G401 (cell line): ENCODE data around the gene STRN. TPM values are rescaled to one million over a fixed set of nuclear protein-coding genes. Genes with fewer than 3 reads are reported as not detected.
"Not testable (repeated sequence)": the region's sequence is repeated elsewhere in the genome, so short reads cannot be mapped to it uniquely, and the experiment has no call there.

Source experiments
- DNase-seq: peaks from one replicate; pipeline ENCODE4 v3.0.0-alpha.2; 2015; ENCODE audit warnings: low spot score
- in situ Hi-C: cut with HindIII; loops from 2 replicates; pipeline ENCODE4 v1.10.0; 2016; ENCODE audit warnings: low sequenced_read_pairs, mixed read lengths
- total RNA-seq: library from RNA; depleted of rRNA; stranded (reverse); fragments of >200 nt; shearing (Covaris generic); gene quantifications from 2 replicates; pipeline ENCODE4 v1.2.3, GENCODE V29; 2014

Gene STRN
- total RNA-seq, 1 experiment from 2014 or later, result 6.6 TPM

DNA sequence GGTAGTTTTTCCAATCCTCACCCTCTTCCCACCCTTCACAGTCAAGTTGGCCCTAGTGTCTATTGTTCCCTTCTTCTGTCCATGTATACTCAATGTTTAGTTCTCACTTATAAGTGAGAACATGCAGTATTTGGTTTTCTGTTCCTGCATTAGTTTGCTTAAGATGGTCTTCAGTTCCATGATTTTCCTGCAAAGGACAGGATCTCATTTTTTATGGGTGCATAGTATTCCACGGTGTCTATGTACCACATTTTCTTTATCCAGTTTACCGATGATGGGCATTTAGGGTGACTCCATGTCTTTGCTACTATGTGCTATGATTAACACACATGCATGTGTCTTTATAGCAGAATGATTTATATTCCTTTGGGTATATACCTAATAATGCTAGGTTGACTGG, 104.4 kb downstream of the STRN start:
- in situ Hi-C loops, result no loop called here

DNA sequence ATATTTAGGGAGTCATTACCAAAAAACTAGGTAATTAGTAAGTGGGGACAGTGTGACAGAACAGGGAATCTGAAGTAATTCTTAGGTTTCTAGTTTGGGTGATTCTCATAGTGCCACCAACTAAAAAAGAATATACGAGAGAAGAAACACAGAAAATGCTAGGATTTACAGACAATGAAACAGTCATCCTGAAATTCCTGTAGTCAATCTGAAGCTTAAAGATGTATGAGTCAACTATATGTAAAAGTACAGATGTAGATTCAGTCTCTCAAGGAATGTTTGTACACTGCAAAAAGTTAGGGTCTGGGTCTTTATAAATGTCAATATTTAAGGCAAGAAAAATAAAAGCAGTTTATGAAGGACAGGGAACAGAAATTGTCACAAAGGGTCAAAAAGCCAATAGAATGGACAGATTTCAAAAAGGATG, 107.0 kb downstream of the STRN start:
- in situ Hi-C loops, result no loop called here
- DNase-seq, result no peak

More for the DNA sequence above, 104.4 kb downstream of the STRN start:
- DNase-seq, result no peak

DNA sequence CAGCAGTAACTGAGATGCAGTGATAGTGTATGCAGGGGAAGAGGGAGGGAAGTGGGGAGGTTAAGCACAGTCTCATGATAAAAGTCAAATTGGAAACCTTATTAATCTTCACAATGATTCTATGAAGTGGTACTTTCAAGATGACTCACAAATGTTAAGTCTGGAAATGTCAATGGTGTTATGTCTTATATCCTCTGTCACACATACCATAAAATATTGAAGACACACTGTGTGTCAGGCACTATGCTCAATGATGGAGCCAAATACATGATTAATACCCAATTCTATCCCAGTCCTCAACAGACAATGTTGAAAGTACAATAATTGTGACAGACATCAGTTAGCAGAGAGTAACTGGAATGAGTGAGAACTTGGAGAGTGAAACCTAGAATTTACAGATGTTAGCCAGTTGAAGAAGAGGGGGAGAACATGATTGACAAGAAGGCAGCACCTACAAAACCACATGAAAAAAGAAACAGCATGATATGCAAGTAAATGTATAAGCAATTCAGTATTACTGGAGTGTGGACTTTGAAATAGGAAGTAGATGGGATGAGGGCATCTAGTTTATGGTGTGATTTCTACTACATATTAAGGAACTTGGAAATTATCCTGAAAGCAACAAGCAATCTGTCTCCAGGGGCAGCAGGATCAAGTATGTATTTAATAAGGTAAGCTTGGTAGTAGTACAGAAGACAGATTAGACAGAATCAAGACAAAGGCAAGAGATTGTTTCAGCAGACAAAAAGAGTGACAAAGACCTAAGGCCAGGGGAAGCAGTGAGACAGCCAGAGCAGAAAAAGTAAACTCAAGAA, 107.6 kb downstream of the STRN start:
- in situ Hi-C loops, result no loop called here
- no peak for DNase-seq

DNA sequence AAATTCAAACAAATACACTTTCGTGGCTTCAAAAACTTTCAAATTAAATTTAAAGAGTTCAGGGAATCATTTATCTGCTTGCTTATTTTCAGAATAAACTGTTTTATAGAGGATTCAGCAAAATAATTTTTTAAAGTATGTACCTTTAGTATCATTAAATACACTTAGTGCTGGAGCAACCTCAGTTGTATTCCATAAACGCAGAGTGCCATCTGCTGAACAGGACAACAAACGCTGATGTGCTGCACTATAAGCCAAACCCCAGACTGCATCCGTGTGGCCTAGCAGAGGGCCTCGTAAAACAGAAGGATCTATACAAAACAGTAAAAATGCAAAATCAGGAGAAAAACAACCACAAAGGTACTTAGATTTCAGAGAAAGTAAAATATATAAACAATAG, 108.6 kb downstream of the STRN start:
- no peak for DNase-seq
- in situ Hi-C loops, result no loop called here

DNA sequence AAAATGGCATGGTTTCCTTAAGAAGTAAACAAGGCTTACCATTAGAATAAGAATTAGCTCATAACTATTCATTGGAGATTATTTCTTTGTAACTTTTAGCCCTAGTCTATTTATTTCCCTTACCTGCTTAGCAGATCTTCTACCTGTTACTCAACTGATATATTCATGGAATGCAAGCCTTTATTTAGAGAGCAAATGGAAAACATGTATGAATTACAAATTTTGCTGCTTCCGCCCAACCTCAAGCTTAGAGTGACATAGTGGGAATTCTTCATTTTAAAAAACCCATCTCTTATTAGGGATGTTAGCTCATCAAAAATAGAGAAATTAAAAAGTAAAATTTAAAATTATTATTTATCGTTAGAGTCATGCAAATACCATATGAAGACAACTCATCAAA, 110.9 kb downstream of the STRN start:
- DNase-seq, result no peak
- in situ Hi-C loops, result no loop called here

DNA sequence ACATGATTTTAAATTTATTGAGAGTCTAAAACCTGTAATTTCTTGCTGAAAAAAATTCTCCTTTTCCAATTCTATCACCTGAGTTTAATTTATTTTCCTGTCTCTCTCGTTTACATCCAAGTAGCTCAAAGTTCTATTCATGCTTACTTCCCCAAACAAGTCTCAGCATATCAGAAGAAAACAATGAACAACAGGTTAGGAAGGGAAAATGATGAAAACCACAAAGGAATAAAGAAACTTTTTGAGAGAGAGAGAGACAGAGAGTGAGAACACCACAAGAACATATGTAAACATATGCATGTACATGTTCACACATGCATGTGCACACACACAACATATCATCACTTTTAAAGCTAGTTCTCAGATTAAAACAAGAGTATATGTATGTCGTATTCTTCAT, 112.1 kb downstream of the STRN start:
- in situ Hi-C loops, result no loop called here
- no peak for DNase-seq

DNA sequence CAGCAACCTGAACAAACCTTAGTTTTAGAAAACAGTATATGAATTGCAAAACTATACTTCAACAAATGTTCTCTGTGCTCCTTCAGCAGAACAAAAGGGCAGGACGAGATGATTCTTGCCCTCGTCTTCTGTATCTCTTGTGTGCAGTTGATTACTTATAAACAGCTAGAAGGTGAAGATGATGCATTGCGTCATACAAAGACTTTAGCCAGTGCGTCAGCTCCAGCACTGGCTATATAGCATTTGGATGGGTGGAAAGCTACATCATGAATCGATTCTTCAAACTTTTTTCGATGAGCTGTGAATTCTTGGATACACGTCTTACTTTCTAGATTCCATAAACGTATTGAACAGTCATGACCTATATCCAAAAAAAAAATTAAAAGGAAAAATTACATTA, 117.1 kb downstream of the STRN start:
- in situ Hi-C loops, result no loop called here
- no peak for DNase-seq

DNA sequence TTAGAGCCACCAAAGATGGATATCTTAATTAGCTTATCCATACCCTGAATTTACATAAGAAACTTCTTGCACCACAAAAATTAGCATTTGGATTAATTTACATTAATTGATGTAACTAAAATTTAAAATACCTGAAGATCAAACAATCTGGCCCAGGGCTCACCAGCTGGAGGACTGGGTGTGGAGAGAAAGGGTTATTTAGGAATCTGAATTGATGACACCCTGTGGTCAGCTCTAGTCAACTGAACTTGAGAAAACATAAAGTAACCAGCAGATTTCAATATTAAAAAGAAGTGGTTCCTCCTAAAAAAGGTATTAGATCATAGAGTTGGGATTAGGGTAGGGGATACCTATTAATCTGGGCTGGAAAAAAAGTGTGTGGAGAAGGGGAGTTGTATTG, 122.5 kb downstream of the STRN start:
- DNase-seq, result no peak
- in situ Hi-C loops, result no loop called here

DNA sequence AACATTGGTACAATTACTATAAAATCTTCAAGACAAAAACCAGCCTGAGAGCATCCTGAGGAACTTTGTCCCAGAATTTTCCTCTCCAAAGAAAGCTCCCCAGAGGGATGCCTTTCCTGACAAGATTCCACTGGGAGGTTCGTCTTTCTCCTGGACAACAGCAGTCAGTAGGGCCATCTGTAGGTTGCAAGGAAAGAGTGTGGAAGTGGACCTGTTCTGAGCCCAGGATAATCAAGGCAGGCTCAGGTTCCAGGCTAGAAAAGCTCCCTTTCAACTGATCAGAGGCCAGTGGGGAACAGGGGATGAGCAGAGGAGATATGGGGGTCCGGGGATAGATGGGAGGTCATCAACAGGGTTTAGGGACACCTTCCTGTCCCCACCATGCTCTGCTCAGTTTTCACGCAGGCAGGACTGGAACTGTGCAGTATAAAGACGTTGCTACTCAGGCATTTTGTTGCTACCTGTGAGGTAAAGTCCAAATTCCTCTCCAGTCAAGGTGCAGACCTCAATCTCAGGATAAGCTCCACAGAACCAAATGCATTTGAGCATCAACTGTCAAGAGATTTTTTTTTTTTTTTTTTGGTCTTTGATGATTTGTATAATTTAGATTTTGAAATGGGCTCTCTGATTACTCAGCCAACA, 126.2 kb downstream of the STRN start:
- in situ Hi-C loops, result no loop called here
- DNase-seq, result no peak

DNA sequence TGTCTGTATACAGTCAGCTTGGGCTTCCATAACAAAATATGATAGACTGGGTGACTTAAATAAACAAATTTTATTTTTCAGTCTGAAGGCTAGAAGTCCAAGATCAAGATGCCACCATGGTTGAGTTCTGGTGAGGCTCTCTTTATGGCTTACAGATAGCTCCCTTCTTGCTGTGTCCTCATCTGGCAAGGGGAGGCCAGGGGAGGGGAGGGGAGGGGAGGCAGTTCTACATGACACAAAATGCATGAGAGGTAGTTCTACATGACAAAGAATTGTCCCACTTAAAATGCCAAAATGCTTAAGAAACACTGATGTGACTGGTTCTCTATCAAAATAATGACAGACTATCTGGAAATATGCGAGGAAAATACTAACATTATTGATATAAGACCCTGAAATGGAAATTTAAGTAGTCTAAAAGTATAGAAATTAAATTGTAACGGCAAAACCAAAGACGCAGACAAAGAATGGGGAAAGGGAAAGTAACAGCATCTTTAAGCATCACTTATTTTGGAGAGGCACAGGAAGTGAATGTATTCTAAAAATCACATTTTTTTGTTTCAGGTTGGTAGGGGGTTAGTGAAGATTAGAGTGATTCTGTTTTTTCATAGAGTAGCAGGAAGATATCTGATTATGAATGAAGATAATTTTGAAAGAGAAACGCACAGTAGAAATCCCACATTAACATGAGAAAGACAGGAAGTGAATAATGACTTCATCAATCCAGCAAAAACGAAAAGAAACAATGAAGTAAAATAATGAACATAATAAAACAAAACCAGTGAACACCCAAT, 131.4 kb downstream of the STRN start:
- DNase-seq, result no peak
- in situ Hi-C loops, result no loop called here

DNA sequence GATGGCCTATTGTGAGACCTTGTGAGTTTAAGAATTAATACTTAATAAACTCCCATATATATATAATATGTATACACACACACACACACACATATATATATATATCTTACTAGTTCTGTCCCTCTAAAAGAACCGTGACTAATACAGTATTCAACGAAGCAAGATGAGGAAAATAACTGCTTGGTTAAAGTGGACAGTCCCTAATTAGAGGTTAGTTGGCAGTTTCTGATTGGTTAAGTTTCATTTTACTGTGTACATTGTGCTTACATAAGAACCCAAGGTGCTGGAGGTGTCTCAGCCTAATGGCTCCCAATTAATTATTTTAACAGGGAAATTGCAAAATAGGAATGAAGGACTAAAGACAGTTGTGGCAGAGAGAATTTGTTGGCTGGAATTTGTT, 132.1 kb downstream of the STRN start:
- no peak for DNase-seq
- in situ Hi-C loops, result no loop called here

DNA sequence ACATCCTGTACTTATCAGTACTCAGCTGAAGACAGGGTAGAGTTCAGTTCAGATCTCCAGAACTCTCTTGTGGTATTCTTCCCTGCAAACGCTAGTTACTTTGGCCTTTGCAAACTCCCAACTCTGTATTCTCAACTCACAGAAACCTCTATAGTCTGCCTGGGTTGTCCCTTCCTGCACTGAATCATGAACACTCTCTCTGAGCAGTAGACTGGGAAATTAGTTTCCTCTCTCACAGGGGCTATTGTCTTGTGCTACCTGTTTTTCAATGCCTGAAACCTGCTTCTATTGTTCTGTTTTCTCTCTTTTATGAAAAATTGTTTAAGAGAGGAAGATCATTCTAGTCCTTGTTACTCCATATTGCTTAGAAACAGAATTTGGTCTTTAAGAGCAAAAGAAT, 135.2 kb downstream of the STRN start:
- in situ Hi-C loops, result no loop called here
- no peak for DNase-seq

DNA sequence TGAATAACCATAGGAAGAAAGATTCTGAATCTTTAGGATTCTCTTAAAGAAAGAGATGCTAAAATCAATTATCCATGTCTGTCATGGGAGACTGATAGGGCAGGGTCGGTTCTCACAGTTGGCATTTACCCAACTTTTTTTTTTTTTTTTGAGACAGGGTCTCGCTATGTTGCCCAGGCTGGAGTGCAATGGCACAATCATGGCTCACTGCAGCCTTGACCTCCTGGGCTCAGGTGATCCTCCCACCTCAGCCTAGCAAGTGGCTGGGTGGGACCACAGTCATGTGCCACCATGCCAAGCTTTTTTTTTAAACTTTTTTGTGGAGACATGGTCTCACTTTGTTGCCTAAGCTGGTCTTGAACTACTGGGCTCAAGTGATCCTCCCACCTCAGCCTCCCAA, 141.7 kb downstream of the STRN start:
- in situ Hi-C loops, DNase-seq: not testable (repeated sequence)

DNA sequence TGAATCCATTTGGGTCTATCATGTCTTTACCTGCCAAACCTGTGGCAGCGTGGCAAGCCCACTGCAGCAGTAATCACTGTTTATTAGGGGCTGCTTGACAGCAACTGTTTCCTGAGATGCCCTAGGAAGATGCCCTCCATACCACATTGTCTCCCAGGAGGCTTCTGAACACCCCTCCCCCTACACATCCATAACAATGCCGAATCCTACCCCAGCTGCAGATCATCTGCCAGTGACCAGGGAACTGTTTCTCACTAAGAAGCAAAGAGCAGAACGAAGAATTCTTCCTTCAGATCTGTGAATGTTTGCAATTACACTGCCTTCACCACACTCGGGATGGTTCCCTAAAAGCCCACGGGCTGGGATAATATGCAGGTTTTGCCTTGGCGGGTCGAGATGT, 142.1 kb downstream of the STRN start:
- in situ Hi-C loops, result no loop called here
- DNase-seq, result no peak

DNA sequence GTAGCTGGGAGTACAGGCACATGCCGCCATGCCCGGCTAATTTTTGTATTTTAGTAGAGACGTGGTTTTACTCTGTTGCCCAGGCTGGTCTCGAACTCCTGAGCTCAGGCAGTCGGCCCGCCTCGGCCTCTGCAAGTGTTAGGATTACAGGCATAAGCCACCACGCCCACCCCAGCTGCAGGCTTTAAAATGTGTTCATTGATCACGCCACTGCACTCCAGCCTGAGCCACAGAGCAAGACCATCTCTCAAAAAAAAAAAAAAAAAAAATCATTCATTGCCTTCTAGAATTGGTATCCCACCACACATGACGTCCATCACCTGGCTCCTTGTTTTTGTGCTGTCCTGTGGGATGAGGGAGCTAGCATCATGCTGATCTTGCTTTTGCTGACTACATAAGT, 142.5 kb downstream of the STRN start:
- DNase-seq, result no peak
- in situ Hi-C loops, result no loop called here

DNA sequence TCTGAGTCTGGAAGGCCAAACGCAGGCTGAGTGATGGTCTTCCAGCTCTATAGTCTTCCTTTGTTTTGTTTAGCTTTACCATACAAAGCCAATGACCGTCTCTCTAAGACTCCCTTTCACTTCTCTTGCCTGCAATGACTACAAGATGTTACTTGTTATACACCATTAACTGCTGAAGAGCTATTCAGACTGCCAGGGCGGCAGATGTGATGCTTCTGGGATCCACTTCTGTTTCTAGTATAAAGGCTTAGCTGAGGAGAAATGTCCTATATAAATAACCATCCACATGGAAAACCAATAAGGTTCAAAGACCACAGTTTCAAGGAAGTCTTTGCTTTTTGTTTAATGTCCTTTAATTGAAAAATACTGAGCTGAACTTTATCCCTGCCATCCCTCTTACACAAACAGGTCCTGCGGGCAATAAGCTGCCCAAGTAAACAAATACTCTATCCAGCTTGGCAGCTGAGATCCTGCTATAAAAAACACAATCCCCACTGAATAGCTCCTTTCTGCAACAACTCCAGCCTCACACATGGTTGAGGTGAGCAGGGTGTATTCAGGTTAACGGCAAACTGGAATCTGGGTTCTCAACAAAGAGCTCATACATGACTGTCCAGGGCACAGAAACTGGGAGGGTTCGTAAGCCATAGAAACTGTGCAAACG, 145.3 kb downstream of the STRN start:
- no peak for DNase-seq
- in situ Hi-C loops, result no loop called here

DNA sequence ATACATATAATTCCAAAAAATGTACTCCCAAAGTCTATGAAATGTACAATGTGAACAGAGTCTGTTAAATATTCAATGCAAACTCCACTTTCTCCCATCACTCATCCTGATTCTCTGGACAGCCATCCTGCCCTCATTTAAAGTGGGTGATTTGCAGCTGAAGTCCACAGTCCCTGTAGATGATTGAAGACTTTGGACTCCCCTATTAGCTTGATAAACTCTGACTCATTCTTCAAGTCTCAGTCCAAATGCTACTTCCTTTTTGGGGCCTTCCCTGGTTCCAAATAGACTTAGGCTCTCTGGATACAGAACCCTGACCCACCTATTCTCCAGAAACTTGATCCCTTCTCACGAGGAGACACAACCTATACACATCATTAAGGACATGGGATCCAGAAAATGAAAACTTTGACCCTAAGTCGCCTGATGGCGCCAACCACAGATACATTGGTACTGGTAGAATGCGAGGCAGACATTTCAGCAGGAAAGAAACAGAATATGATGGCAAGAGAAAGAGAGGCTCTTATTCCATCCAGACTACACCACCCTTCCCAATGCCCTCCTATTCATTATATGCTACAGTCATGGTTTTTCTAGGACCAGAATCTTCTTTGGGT, 147.1 kb downstream of the STRN start:
- in situ Hi-C loops, result no loop called here

DNA sequence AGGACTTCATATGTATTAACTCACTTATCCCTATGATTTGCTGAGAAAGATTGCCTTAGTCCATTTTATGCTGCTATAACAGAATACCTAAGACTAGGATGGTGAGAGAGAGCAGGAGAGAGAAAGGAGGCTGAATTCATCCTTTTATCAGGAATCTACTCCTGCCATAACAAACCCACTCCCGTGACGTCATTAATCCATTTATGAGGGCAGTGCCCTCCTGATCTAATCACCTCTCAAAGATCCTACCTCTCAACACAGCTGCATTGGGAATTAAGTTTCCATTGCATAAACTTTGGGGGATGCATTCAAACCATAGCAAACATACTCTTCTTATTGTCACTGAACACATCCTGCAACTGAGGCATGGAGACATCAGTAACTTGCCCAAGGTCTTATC, 147.8 kb downstream of the STRN start:
- in situ Hi-C loops, result no loop called here
- no peak for DNase-seq

More for the DNA sequence above, 147.1 kb downstream of the STRN start:
- no peak for DNase-seq

DNA sequence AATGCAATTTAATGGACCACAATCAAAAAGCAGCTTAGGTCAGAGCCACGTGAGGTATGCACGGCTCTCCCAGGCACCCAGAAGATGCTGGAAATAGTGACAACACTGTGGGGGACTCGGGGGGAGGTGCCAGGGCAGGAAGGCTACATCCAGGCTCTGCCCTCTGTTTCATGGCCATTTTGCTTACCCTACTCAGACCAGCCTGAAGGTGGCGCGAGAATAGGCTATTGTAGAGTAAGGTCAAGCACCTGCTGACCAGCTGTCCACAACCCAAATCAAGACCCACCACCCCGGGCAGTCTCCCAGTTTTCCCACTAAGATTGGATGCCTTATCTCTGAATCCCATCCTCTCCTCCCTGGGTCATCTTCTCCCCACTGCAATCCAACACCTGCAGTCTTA, 154.1 kb downstream of the STRN start:
- in situ Hi-C loops, result no loop called here
- DNase-seq, result no peak
